Head of caudate nucleus (tissue), 42 donors: Measurements from ENCODE around the gene MYH15.

ENCODE experiments used
- DNase-seq, 42 donors: peaks; one replicate each; pipeline versions ENCODE4 v3.0.0 to v3.0.0-alpha.2; 2020 to 2021; ENCODE audit warnings: mixed read lengths in 7 of 42
- intact Hi-C: fragments of 100-400 bp; cut with DNase I; formaldehyde crosslinking; loops from one replicate; pipeline ENCODE4 v1.15.0; 2022

Gene MYH15

DNA sequence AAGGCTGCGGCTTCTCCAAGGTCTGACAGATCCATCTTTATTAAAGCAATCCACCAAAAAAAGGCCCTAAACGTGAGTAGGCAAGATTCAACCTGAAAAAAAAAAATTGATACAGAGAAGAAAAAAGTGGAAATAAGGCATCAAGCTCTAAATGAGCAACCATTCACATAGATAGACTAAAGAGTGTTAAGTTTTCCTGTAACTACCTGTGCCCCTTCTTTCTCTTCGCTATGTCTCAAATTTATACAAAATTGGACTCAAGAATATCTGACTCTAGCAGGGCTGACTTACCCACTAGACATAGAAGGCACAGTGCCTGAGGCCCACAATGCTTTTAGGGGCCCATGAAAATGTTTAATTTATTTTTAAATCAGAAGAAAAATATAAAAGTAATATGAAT is at the start of gene MYH15:
Gene MYH15, minus strand, starts transcription at position 101 of the 400 bp plus-strand sequence. Its CDS starts 66 bp downstream, at position 35.
- no peak for DNase-seq
- intact Hi-C loops = no loop called here

DNA sequence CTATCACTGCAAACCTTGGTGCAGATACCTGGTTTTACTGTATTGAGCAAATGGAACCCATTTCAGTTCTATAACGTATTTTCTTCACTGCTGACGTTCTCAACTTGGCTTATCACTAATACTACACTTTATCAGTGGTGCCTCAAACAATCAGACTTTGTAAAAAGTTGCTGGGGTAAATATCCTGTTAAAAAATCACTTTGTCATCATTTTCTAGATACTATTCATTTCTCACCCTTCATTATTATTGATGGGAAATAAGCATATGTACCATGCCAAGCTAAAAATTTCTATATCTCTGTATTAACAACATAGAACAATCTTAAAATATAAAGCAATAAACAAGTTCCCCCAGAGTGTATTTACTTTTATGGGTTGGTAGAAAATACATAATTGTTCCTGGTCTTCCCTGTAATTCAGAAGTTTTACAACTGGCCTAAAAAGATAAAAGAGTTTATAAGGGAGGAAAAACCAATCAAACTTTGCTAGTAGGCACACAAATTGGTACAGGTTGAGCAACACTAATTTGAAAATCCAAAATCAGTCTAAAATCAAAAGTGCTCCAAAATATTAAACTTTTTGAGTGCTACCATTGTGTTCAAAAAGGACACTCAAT is 45.7 kb upstream of the MYH15 start:
- DNase-seq = no peak
- intact Hi-C loops = no loop called here

DNA sequence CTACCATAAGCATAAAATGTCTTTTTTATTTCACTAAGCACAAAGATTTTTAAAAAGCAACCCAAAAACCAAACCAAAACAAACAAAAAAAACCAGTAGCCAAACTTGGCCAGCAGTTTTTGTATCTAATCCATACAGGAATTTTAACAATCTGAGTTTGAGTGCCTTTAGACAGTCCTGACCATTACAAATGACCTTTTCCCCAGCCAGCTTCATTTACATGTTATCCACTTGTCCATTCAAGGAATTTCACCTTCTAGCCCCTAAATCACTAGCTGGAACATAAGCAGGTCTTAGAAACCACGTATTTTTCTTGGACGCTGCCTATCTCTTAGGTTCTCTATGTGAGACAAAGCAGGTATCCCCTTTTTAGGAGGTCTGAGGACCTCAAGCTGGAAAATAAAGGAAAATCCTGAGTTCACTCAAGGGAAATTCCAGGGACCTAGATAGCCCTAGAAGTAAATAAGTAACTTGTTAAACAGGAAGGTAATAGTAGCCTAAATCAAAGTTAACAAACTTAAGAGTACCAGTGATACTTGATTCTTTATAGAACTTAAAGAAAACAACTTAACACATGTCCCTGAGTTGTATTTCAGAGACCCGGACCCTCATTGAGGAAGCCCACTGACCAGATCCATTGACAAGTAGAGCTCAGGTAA is 44.6 kb upstream of the MYH15 start:
- intact Hi-C loops = no loop called here
- no peak for DNase-seq

DNA sequence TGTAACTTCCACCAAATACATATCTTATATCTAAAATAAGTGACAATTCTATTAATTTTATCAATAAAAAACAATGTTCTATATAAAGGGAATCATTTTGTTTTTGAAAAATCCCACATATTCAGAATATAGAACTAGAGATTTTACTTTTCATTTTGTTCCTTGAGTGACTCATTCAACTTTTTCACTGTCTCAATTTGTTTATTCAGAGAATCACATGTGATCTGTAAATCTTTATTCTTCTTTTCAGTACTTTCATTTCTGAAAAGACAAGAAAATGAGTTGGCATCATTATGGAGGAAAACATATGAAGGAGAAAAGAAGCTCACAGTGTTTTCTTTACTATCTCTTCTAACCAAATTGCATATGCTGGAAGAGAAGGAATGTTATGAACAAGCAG is 43.8 kb upstream of the MYH15 start:
- DNase-seq = no peak
- intact Hi-C loops = no loop called here

DNA sequence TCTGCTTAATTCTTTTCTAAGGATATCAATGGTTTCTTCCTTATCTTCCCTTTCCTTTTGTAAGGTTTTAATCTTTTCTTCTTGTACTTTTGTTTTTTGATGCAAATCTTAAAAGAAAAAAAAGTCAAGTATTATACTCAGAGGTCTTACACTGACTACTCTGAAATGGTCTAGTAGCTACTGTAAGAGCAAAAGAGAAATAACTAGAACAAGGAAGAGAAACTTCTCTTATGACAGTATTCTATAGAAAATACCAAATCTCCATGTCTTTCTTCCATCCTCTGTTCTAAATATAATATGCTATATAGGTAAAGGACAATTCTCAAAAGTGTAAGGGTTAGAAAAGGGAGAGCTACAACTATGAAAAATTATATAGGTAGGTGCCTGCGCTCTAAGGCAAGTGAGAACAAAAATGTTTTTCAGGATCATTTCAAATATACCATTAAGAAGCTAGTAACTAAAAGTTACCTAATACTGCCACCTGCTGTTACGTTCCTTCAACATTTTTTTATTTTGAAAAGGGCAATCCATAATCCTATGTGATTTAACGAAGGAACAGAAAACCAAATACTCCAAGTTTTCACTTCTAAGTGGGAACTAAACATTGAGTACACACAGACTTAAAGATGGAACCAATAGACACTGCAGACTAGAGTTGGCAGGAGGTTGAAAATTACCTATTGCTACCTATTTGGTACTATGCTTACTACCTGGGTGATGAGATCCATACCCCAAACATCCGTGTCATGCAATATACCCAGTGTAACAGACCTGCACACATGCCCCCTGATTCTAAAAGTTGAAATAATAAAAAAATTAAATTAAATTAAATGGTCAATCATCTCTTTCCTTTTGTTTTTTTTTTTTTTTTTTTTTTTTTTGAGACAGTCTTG is 42.1 kb upstream of the MYH15 start:
- DNase-seq = peak in 7 of 42 donors; percentile 4 to 50 (median 8)
- intact Hi-C loops = loop anchor here (2.0 kb wide), 1 partner anchor 62 kb away; no protein-coding TSS in a partner anchor

DNA sequence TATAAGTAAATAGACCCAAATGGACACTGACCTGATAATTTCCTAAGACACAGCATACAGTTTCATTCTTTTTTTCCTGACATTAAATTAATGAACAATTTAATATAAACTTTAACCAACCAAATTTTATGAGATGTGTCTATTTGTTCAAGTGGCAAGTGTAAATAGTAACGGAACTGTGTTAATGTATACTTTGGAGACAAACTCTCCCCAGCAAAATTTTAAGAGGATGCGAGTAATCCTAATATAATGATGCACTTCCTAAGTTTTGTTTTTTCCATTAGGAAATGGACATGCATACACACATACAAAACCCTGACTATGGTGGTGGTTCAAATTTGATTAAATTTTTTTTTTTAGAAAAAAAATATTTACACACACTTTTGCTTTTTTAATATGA is 38.5 kb upstream of the MYH15 start:
- DNase-seq = no peak
- intact Hi-C loops = no loop called here

DNA sequence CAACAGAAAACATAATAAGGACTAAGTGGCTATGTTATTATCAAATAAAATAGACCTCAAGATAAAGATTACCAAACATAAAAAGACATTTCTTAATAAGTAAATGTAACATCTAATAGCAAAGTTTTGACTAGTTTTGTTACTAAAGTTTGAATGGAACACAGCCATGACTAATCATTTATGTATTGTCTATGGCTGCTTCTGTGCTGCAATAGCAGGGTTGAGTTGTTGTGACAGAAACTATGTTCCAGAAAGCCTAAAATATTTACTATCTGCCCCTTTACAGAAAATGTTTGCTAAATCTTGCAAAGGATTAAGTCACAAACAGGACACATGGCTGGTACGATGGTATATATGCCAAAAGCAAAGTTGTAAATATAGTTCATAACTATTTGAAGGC is 37.9 kb upstream of the MYH15 start:
- intact Hi-C loops = no loop called here
- DNase-seq = no peak

DNA sequence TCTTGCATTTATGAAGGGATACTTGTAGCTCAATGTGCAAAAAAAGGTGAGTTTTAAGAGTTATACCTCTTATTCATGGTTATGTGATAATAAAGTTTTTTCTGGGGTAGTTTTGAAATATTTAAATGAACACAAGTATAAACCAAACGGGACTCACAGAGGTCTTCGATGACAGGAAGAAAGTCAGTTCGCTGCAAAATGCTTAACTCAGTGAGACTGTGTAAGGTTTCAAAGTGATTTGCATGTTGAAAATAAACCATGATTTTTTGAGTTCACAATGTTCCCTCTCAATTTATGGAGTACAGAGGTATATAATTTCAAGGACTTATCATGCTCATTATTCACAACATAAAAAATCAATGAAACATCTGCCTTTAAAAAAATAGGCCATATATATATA is 36.3 kb upstream of the MYH15 start:
- no peak for DNase-seq
- intact Hi-C loops = no loop called here

DNA sequence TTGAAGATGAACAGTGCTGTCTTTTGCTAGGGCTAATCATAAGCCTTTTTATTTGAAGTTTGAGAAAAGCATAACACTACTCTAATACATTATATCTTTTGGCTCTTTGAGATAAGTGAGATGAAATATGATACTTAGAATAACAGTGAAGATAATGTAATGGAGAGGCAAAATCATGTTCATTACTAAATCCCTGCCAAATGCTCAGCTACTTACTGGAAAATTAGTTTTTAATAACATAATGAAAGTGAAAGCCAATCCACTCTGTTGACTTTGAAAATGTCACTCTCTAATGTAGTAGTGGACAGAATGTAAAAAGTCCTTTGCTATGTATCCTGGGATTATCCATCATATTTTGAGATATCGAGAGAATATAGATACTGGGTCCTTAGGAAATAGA is 35.9 kb upstream of the MYH15 start:
- intact Hi-C loops = no loop called here
- DNase-seq = no peak

DNA sequence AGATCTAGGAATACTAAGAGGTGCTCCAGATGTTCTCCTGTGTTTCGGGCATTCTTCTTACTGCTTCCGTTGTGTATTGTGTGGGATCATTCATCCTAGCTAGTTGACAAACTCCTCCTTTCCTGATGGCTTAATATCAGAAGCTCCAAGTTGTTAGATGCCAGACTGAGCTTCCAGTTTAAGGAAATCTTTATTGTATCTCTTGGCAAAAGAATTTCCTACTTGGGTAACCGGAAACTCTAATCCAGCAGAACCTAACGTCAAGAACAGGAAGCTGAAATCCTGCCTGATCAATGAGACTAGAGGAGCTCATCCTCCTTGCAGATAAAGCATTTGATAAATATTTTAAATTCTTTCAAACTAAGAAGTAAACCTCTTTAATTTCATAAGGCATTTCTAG is 27.7 kb upstream of the MYH15 start:
- intact Hi-C loops = no loop called here
- DNase-seq = no peak

DNA sequence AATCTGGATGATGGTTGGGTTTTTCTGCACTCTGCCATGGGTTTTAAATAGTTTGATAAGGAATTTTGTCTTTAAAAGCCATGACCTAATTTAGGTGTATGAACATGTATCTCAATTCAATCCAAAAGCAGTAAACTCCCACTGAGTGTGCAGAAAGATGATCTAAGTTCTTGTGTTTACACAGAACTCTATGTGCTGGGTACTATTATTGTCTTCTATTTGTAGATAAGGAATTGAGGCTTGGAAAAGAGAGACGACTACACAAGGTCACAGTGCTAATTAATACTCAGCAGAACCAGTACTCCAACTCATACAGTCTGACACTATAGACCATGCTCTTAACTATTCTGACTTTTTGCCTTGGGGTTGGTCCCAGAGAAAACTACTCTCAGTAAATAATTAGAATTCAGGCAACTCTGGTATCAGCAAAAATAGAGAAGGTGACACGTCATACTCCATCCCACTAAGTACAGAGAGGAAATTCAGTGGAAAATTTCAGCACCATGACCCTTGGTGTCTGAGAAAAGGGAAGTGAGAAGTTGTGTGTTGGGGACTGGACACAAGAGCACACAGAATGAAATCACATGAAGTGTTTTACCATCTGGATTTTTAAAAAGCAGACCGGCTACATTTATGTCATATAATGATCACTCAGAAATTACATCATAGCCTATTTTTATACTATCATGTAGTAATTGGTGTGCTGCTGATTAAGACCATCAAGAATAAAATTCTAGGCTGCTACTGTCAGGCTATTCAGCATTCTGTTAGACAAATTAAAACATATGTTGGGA is 18.3 kb upstream of the MYH15 start:
- intact Hi-C loops = no loop called here
- DNase-seq = no peak

DNA sequence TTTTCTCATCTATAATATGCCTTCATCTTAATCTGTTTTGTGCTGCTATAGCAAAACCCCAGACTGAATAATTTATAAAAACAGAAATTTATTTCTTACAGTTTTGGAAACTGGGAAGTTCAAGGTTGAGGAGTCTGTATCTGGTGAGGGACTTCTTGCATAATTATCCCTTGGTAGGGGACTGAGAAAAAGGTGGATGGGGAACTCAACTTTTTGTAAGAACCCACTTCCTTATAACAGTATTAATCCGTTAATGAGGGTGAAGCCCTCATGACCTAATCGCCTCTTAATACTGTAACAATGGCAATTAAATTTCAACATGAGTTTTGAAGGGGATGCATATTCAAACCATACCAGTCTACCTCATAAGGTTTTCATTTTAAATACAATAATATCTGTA is 17.4 kb upstream of the MYH15 start:
- no peak for DNase-seq
- intact Hi-C loops = no loop called here

DNA sequence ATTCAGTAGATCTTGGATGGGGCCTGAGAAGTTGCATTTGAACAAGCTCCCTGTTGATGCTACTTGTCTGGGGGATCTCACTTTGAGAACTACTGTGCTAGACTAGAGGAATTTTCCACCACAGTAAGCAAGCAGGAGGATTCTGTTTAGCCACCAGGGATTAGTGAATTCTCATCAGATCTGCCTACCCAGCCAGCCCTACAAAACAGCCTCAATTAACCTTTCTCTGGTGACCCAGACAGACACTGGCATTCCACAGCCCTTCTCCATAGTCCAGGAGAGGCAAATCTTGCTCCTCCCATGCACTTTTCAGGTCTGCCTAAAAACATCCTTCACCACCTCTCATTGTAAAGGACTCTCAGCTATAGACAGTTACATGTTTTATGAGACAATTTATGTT is 16.7 kb upstream of the MYH15 start:
- DNase-seq = no peak
- intact Hi-C loops = no loop called here

DNA sequence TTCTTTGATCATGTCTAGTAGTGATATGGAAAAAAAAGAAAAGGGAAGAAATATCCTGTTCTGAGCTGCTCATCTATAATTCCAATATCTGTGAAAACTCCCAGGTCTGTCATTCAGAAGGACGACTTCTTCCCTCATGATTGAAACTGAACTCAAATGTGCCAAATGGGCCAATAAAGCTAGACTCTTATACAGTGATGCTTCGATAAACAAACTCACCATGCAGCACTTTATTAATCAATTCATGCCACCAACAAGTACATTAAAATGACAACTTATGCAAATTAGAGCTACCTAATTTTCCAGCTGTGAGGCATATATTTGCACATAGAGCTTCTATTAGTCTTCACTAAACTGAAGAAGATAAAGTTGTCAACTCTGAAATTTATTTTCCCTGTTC is 15.6 kb upstream of the MYH15 start:
- DNase-seq = no peak
- intact Hi-C loops = no loop called here

DNA sequence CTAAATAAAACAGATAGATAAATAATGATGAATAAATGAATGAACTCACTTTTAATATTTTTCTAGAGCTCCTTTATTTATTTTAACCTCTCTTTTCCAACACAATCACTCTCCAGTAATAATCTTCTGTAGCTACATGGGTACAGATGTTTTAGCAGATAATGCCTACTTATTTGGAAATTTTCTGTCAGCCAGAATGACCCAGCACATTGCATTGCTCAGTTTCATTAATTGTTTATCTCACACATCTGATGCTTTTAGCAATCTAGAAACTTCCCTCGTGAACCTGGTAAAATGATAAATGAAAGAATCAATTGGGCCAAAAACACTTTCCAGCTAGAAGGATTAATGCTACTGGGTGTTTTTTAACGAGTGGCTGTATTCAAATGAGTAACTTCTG is 14.9 kb upstream of the MYH15 start:
- DNase-seq = no peak
- intact Hi-C loops = no loop called here

DNA sequence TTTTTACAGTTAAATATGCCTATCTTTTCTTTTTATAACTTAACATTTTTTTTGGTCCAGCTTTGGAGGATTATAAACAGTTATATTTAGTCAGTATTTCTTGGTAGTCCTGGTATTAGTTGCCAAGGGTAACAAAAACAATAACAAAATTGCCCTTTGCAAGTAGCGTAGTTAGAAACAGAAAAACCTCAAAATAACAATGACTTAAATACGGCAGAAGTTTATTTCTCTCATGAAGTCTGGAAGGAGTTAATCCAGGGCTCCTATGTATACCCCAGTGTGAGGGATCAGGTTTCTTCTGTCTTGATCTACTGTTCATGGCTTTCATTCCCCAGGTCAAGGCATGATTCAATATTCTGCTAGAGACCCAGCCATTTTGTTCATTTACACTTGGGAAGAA is 14.1 kb upstream of the MYH15 start:
- intact Hi-C loops = no loop called here
- DNase-seq = no peak

DNA sequence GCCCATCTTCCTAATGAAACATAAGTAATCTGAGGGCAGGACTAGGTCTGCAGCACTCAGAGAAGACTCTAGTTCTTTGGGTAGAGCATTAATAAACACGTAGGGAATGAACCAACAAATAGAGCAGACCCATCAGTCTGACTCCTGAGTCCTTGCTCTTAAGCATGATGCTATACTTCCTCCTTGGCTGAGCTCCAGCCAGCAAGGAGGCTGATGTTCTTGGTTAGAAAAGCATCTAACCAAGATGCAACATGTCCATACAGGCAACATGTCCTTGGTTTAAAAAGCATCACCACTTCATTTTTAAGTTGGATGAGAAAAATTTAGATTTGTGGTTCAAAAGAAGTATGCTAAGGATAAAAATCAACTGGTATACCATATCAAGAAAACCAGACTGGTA is 8.5 kb upstream of the MYH15 start:
- no peak for DNase-seq
- intact Hi-C loops = no loop called here

DNA sequence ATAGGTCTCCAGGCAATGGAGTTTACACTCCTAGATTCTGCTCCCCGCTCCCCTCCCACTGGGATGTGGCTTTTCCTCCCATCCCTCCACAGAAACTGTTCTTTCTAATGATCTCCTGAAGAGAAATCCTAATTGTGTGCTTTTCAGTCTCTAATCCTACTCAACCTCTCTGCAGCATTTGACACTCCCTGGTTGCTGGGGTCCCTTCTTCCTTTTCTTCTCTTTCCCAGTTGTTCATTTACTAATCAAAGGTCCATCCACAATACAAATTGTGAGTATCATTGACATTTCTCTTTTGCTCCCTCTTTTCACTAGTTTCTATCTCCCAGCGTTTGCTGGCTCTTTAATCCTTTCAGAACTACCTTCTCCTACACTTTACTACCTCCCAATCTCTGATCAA is 6.5 kb upstream of the MYH15 start:
- intact Hi-C loops = no loop called here
- no peak for DNase-seq

DNA sequence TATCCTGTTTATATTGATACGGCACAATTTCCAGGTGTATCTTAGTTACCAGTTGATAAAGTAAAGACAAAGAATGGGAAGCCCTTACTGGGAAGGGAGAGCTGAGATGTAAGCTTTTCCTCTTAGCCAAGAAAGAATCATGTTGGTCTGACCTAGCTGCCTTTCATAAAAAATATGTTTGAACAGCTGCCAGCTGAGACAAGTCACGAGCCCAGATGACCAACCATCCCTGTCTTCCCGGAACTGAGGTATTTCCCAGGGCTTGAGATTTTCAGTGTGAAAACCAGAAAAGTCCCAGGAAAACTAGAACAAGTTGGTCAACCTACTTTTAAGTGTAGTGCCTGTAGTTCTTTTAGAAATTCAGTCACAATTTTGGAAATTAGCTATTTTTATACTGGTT is 3.6 kb upstream of the MYH15 start:
- intact Hi-C loops = no loop called here
- no peak for DNase-seq

DNA sequence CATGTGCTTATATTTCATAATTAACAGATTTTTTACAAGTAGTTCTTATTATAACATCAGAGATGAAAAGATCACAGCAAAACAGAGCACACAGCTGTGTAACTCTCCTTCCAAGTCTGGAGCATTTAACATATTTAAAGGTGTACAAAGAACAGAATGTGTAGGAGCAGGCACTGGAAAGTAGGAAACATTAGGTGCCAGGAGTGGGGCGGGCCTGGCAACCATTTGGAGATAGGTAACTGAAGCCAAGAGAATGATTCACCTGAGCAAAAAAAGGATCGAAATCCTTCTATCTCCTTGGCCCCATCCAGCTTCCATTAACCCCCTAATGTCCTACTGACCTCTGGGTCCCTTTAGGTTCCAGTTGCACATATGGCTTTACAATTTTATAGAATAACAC is 2.3 kb upstream of the MYH15 start:
- intact Hi-C loops = no loop called here
- no peak for DNase-seq
